HG03196 (cell line): ENCODE results near the gene TAF1A.
"Not testable (repeated sequence)": the region's sequence is repeated elsewhere in the genome, so short reads cannot be mapped to it uniquely, and the experiment has no call there.

Experiments used
- ATAC-seq: cut with Tn5 transposase; IDR thresholded peaks from one replicate; pipeline ENCODE4 v1.9.1; 2021; ENCODE audit not compliant: unreplicated experiment

Gene TAF1A

GRCh38 chr1:222589462-222590302 lies at the start of gene TAF1A:
Gene TAF1A (minus strand): TSS chr1:222589933.
- peak; percentile 99 for ATAC-seq

- peak; percentile 86 for ATAC-seq
Observed at GRCh38 chr1:222634180-222635013, 44.7 kb upstream of the TAF1A start.

GRCh38 chr1:222632749-222633148 lies 43.0 kb upstream of the TAF1A start:
- ATAC-seq = no peak

GRCh38 chr1:222631611-222632208 lies 42.0 kb upstream of the TAF1A start:
- ATAC-seq = no peak

- ATAC-seq = no peak
Observed at GRCh38 chr1:222629921-222630535, 40.3 kb upstream of the TAF1A start.

- ATAC-seq = no peak
Observed at GRCh38 chr1:222627232-222627631, 37.5 kb upstream of the TAF1A start.

GRCh38 chr1:222624214-222624613 lies 34.5 kb upstream of the TAF1A start:
- no peak for ATAC-seq

GRCh38 chr1:222623458-222623857 lies 33.7 kb upstream of the TAF1A start:
- ATAC-seq = no peak

GRCh38 chr1:222622765-222623164 lies 33.0 kb upstream of the TAF1A start:
- no peak for ATAC-seq

GRCh38 chr1:222620566-222620965 lies 30.8 kb upstream of the TAF1A start:
- no peak for ATAC-seq

GRCh38 chr1:222618880-222619596 lies 29.3 kb upstream of the TAF1A start:
- ATAC-seq = no peak

- ATAC-seq = peak; percentile 71
Observed at GRCh38 chr1:222618001-222618879, 28.5 kb upstream of the TAF1A start, which contains the start of gene MIA3. Gene MIA3 (plus strand): TSS chr1:222618097. CDS start chr1:222618111, 14 bp downstream.

- ATAC-seq = peak; percentile 83
Observed at GRCh38 chr1:222617367-222617951, 27.7 kb upstream of the TAF1A start.

- ATAC-seq = no peak
Observed at GRCh38 chr1:222616525-222616924, 26.8 kb upstream of the TAF1A start.

- no peak for ATAC-seq
Observed at GRCh38 chr1:222613627-222614026, 23.9 kb upstream of the TAF1A start.

- no peak for ATAC-seq
Observed at GRCh38 chr1:222610728-222611127, 21.0 kb upstream of the TAF1A start.

GRCh38 chr1:222609111-222609510 lies 19.4 kb upstream of the TAF1A start:
- not testable (repeated sequence) for ATAC-seq

GRCh38 chr1:222606757-222607156 lies 17.0 kb upstream of the TAF1A start:
- no peak for ATAC-seq

GRCh38 chr1:222601257-222601656 lies 11.5 kb upstream of the TAF1A start:
- no peak for ATAC-seq
